IPS-11a (cell line): ENCODE measurements around the gene ALDH3B1.

ENCODE experiments used
- H3K4me3 ChIP-seq: one replicate; pipeline ENCODE4 v1.5.1; 2013; ENCODE audit warnings: low read depth, low read length, control low read depth

The ALDH3B1 gene

DNA sequence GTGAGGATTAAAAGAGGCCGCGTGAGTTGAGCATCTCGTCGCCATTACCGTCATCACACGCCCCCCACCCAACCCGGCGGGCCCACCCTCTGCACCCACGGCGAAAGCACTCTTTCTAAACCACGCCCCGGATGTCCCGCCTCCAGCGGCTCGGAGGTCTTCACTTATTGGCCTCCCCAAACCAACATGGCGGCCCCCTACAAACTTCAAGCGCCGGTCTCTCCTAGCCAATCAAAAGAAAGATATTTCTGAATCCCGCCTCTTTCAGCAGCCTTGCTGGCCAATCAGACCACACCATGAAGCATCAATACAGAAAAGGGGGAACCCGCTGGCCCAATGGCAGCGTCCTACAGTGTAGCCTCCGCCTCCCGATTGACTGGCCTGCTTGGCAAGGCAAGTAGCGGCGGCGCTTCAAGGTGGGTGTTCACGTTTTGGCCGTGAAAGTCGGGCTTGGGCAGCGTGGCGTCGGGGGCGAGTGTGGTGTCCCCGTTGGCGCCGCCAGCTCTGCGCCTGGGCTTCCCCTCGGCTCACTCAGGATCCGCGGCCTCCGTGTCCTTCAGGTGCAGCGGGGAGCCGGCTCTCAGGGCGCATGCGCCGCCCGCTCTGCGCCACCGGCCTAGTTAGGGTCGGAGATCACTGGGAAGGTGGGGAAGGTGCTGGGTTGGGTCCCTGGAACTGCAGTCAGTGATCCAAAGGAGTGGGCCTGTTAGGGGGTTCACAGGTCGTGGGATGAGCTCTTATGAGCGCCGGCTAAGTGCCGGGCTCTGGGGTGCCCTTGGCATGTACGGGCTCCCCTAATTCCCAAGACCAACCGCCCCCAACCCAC, 20.4 kb downstream of the ALDH3B1 start, which contains the start of gene NDUFS8:
NDUFS8 (plus strand) TSS at position 364 of the 826 bp plus-strand sequence. CDS start 1,471 bp downstream, outside the sequence.
- H3K4me3 ChIP-seq, result peak within 1 kb of the TSS; percentile 91

- peak overlapping the region; percentile 78 for H3K4me3 ChIP-seq
Measured at GRCh38 chr11:68031144-68031464, 21.0 kb downstream of the ALDH3B1 start.

DNA sequence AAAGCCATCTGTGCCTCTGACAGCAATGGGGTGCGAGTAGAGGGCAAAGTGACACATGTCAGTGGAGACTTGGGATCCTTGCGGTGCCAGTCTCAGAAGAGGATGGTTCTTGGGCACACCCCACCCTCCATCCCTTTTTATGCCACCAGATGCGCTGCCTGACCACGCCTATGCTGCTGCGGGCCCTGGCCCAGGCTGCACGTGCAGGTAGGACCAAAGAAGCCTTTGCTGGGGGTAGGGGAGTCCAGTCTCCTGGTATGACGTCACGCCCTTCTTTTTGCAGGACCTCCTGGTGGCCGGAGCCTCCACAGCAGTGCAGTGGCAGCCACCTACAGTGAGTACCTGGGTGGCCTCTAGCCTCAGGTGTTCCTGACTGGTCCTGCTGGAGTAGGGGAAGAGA, 21.9 kb downstream of the ALDH3B1 start:
- no peak overlapping the region for H3K4me3 ChIP-seq

- H3K4me3 ChIP-seq, result no peak overlapping the region
Measured at GRCh38 chr11:68032997-68033707, 23.0 kb downstream of the ALDH3B1 start.

DNA sequence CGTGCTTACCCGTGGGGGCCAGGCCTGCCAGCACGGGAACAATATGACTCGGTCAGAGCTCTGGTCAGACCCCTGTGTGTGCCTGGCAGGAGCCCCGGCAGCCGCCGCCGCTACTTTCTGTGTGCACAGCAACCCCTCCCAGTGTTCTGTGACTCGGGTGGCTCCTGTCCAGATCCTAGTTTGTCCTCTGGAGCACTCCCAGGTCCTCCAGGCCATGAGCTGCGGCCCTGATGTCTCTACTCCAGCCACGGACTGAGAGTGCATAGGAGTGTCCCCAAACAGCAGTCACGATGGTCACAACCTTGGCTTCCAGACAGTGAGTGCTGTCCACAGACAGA, 23.6 kb downstream of the ALDH3B1 start:
- no peak overlapping the region for H3K4me3 ChIP-seq

DNA sequence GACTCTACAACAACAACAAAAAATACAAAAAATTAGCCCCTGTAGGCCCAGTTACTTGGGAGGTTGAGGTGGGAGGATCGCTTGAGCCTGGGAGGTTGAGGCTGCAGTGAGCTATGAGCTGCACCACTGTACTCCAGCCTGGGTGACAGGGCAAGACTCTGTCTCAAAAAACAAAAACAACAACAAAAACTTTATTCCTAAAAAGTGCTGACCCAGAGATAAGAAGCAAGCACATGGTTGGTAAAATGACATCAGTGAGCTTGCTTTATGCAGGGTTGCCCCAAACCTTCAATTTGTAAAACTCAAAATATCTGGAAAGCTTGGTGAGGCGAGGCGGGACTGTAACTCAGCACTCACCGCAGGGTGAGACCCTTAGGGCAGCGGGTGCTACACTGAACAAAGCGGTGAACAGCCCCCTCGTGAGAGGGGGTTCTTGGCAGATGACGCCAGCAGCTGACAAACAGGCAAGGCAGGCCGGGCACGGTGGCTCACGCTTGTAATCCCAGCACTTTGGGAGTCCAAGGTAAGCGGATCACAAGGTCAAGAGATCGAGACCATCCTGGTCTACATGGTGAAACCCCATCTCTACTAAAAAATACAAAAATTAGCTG, 25.2 kb downstream of the ALDH3B1 start:
- no peak overlapping the region for H3K4me3 ChIP-seq

- no peak overlapping the region for H3K4me3 ChIP-seq
Measured at GRCh38 chr11:68036141-68036716, 26.1 kb downstream of the ALDH3B1 start.

DNA sequence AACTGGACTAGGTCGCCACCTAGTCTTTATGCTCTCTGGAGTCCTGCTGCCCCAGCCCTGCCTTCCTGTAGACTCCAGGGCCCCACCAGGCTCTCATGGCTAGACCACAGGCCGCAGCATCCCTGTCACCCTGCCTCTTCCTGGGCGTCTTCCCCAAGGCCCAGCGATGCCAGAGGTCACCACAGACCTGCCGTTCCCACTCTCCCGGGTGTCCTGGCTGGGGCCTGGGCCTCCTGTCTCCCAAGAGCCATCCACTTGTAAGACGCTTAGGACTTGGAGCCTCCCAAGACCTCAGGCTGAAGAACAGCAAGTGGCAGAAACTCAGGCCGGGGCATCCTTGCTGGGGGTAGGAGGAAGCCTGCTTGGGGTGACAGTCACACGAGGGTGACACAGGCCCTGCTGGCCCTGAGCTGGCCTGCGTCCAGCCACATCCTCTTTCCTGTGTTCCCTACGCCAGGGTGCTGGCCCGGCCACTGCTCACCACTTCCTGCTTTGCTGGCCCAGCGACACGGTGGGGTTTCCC, 26.7 kb downstream of the ALDH3B1 start:
- no peak overlapping the region for H3K4me3 ChIP-seq

- H3K4me3 ChIP-seq, result no peak overlapping the region
Measured at GRCh38 chr11:68037411-68038225, 27.5 kb downstream of the ALDH3B1 start.

DNA sequence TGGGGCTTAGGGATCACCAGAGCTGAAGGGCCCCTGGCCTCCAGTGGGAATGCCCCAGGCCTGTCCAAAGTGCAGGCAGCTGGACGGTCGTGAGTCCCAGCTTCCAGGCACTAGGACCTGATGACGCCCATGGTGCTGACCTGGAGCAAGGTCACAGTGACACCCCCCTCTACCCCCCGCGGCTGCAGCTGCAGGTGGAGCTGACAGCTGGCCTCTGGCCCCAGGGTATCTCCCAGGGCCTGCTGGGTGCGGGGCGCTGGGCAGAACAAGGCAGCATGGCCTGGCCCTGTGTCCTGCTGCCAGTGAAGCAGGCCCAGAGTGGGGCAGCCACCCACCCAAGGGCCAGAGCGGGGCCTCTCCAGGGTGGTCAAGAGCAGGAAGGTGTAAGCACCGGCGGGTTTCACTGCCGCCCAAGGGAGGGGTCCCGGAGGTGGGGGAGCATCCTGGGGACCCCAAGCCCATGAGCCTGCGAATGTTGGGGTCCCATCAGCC, 28.1 kb downstream of the ALDH3B1 start:
- peak overlapping the region; percentile 20 for H3K4me3 ChIP-seq

- H3K4me3 ChIP-seq, result peak within 1 kb of the TSS; percentile 27
Measured at GRCh38 chr11:68038718-68039525, 28.8 kb downstream of the ALDH3B1 start, which contains the start of gene TCIRG1. TCIRG1 (plus strand) TSS chr11:68039025; CDS start chr11:68041272, 2,247 bp downstream.

- H3K4me3 ChIP-seq, result no peak overlapping the region
Measured at GRCh38 chr11:68039526-68040086, 29.5 kb downstream of the ALDH3B1 start.

DNA sequence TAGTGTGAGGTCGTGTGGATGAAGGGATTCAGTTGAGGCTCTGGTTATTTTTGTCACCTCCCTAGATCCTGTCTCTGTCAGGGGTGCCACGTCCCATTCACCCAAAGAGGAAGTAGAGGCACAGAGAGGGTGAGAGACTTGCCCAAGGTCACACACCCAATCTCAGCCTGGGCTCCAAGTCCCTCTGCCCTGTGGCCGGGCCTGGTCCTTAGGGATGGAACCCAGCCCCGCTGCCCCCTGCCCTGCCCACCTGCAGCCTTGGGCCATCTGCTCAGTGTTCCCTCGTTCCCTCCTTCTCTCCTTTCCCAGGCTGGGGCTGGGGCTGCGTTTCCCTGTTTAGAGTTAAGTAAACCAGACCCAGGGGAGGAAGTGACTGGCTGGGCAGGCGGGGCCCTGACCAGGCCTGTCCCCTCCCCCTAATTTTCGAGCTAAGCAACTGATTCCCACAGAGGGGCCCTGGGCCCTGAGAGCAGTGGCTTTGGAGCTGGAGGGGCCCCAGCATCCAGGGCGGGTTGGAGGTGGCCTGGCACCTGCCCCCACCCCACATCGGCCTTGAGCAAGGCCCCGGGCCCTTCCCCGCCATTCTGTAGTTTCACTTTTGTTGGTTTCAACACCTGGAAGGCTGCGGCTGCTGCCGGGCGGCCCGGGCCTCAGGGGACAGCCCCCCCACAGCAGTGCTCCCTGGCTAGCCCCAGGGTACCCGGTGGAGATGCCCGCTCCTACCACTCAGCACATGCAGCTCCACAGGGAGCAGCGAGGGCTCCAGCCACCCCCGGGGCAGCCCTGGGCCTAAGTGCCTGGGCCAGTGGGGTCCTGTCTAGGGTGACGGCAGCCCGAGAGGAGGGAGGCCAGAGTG, 30.2 kb downstream of the ALDH3B1 start:
- no peak overlapping the region for H3K4me3 ChIP-seq

GRCh38 chr11:68040957-68041591, 30.9 kb downstream of the ALDH3B1 start:
- no peak overlapping the region for H3K4me3 ChIP-seq

GRCh38 chr11:68041617-68042218, 31.6 kb downstream of the ALDH3B1 start:
- H3K4me3 ChIP-seq, result no peak overlapping the region

DNA sequence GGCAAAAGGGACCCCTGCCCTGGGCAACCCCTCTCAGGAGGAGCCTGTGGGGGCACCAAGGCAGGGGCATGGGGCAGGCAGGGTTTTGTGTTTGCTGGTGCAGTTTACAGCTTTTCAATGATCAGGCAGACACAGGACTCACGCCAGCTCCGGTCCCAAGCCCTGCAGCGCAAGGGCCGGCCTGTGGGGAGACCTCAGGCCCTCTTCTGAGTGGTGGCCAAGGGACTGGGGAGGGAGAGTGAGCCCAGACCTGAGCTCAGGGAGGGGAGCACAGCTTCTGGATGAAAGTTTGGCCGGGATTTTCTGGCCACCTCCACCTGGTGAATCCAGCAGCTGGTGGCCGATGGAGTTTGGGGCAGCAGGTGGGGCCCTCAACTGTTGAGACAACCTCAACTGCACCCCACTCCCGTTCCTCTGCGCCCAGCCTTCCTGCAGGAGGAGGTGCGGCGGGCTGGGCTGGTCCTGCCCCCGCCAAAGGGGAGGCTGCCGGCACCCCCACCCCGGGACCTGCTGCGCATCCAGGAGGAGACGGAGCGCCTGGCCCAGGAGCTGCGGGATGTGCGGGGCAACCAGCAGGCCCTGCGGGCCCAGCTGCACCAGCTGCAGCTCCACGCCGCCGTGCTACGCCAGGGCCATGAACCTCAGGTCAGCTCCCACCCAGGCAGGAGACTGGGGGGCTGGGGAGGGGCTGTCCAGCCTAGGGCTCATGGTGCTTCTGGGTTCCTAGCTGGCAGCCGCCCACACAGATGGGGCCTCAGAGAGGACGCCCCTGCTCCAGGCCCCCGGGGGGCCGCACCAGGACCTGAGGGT, 32.3 kb downstream of the ALDH3B1 start:
- no peak overlapping the region for H3K4me3 ChIP-seq

- no peak overlapping the region for H3K4me3 ChIP-seq
Measured at GRCh38 chr11:68043029-68043348, 32.9 kb downstream of the ALDH3B1 start.
